ENCODE measurements around the gene ZNF500.

Gene ZNF500

GRCh38 chr16:4700380-4700996, 66.5 kb downstream of the ZNF500 start:
- no peak for TF ChIP-seq NFIC (IDR thresholded peaks at IDR 0.05)
- TF ChIP-seq CEBPB (IDR thresholded peaks at IDR 0.05) = no peak
- TF ChIP-seq CREB1 (IDR thresholded peaks at IDR 0.05; ENCODE audit: low read depth) = no peak
- TF ChIP-seq EGR1 (IDR thresholded peaks at IDR 0.05) = no peak
- no peak for TF ChIP-seq MAX (IDR thresholded peaks at IDR 0.05)
- no peak for TF ChIP-seq TAF1 (IDR thresholded peaks at IDR 0.05; ENCODE audit: low read depth)
- no peak for TF ChIP-seq REST (IDR thresholded peaks at IDR 0.05; ENCODE audit: low read depth)
- no peak for TF ChIP-seq ZBTB7A (IDR thresholded peaks at IDR 0.05; ENCODE audit: low read depth)
- no peak for TF ChIP-seq RAD21 (IDR thresholded peaks at IDR 0.05; ENCODE audit: low read depth)

GRCh38 chr16:4699046-4699556, 67.9 kb downstream of the ZNF500 start:
- TF ChIP-seq FOXM1 (IDR thresholded peaks at IDR 0.05; ENCODE audit: borderline replicate concordance, low read depth) (no peak), EP300 (IDR thresholded peaks at IDR 0.05; ENCODE audit: borderline replicate concordance) (no peak), NFIC (IDR thresholded peaks at IDR 0.05) (no peak), MAX (IDR thresholded peaks at IDR 0.05) (no peak), CREB1 (IDR thresholded peaks at IDR 0.05; ENCODE audit: low read depth) (no peak), YY1 (IDR thresholded peaks at IDR 0.05; ENCODE audit: low read depth) (no peak), RAD21 (IDR thresholded peaks at IDR 0.05; ENCODE audit: low read depth) (no peak), EGR1 (IDR thresholded peaks at IDR 0.05) (no peak), TCF12 (IDR thresholded peaks at IDR 0.05; ENCODE audit: low read depth) (no peak), USF1 (IDR thresholded peaks at IDR 0.05) (no peak), REST (IDR thresholded peaks at IDR 0.05; ENCODE audit: low read depth) (no peak), TAF1 (IDR thresholded peaks at IDR 0.05; ENCODE audit: low read depth) (no peak), CEBPB (IDR thresholded peaks at IDR 0.05) (no peak), ZBTB7A (IDR thresholded peaks at IDR 0.05; ENCODE audit: low read depth) (no peak), TEAD4 (IDR thresholded peaks at IDR 0.05) (no peak)

GRCh38 chr16:4698321-4699045, 68.5 kb downstream of the ZNF500 start:
- TF ChIP-seq EP300 (IDR thresholded peaks at IDR 0.05; ENCODE audit: borderline replicate concordance) (no peak), TEAD4 (IDR thresholded peaks at IDR 0.05) (no peak), MAX (IDR thresholded peaks at IDR 0.05) (no peak), CREB1 (IDR thresholded peaks at IDR 0.05; ENCODE audit: low read depth) (no peak), YY1 (IDR thresholded peaks at IDR 0.05; ENCODE audit: low read depth) (no peak), REST (IDR thresholded peaks at IDR 0.05; ENCODE audit: low read depth) (no peak), RAD21 (IDR thresholded peaks at IDR 0.05; ENCODE audit: low read depth) (no peak), TCF12 (IDR thresholded peaks at IDR 0.05; ENCODE audit: low read depth) (no peak), EGR1 (IDR thresholded peaks at IDR 0.05) (no peak), CEBPB (IDR thresholded peaks at IDR 0.05) (no peak), FOXM1 (IDR thresholded peaks at IDR 0.05; ENCODE audit: borderline replicate concordance, low read depth) (no peak), USF1 (IDR thresholded peaks at IDR 0.05) (no peak), TAF1 (IDR thresholded peaks at IDR 0.05; ENCODE audit: low read depth) (no peak), ZBTB7A (IDR thresholded peaks at IDR 0.05; ENCODE audit: low read depth) (no peak)

Measured in Ishikawa (cell line).